Stimulated activated CD8-positive, alpha-beta memory T cell treated with anti-CD3 and anti-CD28 coated beads, Interleukin-15, amount 100 ng/mL, for 48 hours (primary cell): ENCODE results near the gene NSFL1C.
"Not testable (repeated sequence)": the region's sequence is repeated elsewhere in the genome, so short reads cannot be mapped to it uniquely, and the experiment has no call there.

ENCODE experiments used
- DNase-seq, 2 donors: peaks; one replicate each; pipeline ENCODE4 v3.0.0-alpha.2; 2020; ENCODE audit warnings: low read depth in 2 of 2

Gene NSFL1C

DNA sequence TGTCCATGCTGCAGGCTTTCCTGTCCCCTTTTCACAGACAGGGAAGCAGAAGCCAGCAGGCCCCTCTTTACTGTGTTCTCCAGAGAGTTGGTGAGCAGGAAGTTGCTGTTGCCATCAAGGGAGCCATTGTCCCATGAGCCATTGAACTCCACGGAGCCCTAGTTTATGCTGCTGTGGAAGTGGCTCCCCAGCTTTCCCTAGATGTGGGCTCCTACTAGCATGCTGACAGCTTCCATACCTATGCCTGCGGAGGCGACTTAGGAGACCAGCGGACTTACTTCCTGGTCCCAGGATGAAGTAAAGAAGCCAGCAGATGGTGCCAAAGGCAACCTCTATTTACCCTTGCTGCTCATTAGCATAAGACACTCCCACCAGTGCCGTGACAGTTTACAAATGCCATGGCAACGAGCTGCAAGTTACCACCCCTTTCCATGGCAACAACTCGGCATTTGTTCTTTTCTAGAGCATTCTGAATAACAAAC, 43.0 kb downstream of the NSFL1C start:
- no peak for DNase-seq

DNA sequence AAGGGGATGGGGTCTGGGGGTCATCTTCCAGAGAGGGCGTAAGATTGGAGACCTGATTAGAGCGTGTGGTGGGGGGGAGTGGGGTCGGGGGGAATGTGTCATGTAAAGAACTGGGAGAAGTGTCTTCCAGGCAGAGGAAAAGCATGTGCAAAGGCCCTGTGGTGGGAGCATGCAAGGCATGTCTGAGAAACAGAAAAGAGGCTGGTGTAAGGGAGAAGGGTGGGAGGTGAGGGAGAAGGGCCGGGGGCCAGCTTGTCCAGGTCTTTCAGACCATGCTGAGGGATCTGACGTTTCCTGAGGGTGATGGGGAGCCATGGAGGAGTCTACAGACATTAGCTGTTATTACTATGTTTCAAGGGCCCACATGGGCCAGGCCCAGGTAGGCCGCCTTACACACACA, 43.4 kb downstream of the NSFL1C start:
- DNase-seq: no peak

DNA sequence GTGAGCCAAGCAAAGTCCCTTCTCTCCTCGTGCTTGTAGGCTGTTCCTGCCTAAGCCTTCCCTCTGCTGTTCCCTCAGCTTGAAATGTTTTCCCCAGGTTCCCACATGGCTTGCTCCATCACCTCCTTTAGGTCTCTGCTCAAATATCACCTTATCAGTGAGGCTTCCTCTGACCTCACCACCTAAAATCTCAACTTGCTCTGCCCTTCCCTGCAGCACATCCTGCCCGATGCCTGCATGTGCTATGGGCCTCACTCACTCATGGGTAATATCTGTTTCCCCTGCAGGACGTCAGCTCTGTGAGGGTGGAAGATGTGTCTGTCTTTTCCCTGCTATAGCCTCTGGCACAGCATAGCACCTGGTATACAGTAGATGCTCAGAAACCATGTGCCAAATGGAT, 43.9 kb downstream of the NSFL1C start:
- no peak for DNase-seq

DNA sequence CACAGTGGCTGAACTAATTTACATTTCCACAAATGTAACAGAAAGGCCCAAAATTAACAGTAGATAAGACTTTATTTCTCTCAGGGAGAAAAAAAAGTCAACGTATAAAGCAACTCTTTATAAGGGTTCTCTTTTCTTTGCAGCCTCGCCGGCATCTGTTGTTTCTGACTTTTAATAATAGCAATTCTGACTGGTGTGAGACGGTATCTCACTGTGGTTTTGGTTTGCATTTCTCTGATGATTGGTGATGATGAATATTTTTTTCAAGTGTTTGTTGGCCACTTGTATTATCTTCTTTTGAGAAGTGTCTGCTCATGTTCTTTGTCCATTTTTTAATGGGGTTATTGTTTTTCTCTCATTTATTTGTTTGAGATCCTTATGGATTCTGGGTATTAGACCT, 46.6 kb downstream of the NSFL1C start:
- no peak for DNase-seq

DNA sequence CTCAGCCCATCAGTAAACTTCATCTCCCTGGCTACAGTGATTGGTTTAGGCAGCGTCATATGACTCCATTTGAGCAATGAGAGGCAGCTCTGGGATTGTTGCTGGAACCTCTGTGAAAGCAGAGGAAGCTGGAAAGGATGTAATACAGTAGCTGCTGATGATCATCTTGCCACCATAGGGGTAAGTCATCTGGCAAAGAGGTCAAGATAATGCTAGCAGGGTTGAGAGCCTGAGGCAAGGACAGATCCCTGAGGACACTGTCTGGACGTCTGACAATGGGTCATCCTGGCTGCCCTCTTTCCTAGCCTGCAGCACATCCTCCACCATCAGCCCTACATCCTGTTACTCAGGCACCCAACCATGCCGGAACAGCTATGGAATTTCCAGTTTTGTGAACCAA, 48.3 kb downstream of the NSFL1C start:
- no peak for DNase-seq

DNA sequence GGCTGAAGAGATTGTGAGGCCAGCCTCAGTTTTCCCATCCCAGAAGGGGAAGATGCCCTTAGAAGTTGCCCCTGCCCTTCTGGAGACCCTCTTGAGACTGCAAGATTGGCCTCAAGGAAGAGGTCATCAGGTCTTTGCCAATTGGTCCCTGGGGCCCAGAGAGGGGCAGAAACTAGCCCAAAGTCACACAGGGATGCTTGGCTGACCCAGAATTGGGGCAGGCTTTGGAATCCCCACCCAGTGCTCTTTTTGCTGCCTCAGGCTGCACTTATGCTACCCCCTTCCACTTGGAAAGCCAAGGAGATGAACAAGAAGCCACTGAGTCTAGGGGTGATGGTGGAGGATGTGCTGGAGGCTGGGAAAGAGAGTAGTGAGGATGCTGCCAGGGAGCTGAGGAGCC, 48.9 kb downstream of the NSFL1C start:
- DNase-seq: no peak

DNA sequence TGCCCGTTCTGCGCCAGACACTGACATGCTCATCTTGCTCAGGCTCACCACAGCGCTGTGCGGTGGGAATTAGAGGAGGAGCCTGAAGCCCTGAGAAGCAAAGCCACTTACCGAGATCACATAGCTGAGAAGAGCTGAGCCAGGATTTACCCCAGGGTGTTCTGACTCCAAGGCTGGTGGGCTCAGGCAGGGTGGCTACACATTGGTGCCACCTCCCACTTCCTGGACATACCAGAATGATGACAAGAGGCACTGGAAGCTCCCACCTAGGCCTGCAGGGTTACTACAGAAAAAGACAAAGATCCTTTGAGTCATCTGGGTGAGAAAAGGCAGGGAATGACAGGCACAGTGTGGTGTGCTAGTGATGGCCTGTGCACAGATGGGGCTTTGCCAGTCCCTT, 49.4 kb downstream of the NSFL1C start:
- DNase-seq: no peak

DNA sequence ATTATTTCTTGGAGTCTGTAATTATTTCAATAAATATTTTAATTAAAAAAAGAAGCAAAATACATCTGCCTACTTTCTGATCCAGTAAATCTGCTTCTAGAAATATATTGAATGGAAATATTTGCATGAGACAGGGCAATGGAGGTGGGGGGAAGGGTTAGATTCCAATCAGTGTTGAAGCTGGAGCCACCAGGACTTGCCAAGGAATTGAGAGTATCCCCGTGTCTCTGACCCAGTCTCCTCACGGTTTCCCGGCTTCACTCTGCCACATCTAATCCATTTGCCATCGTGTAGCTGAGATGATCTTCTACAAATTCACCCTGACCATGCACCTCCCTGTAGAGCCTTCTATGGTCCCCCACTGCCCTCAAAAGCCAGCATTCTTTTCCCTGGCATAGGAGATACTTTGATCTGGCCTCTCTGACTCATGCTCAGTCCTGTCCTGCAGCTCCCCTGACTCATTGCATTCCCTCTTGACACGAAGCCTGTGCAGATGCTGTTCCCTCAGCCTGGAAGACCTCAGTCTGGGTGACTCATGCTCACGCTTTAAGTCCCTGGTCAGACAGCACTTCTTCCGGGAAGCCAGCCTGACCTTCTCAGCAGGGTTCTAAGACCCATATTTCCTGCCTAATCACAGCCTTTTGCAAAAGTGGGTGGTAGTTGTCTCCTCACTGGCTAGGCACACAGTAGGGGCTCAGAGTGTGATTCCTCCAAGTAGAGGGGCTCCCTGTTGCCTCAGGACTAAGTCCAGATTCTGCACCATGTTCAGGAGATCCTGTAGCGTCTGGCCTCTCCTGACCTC, 50.8 kb downstream of the NSFL1C start:
- no peak for DNase-seq

DNA sequence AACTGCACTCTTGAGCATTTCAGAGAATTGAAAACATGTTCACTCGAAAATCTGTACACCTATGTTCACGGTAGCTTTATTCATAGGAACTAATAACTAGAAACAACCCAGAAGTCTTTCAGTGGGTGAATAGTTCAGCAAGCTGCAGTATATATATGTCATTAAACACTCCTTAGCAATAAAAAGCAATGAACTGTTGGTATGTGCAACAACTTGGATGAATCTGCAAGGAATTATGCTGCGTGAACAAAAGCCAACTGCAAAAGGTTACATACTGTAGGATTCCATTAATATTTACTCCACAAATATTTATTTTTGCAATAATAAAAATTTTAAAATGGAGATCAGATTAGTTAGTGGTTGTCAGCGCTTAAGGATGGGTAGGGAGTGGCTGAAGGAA, 51.7 kb downstream of the NSFL1C start:
- no peak for DNase-seq

DNA sequence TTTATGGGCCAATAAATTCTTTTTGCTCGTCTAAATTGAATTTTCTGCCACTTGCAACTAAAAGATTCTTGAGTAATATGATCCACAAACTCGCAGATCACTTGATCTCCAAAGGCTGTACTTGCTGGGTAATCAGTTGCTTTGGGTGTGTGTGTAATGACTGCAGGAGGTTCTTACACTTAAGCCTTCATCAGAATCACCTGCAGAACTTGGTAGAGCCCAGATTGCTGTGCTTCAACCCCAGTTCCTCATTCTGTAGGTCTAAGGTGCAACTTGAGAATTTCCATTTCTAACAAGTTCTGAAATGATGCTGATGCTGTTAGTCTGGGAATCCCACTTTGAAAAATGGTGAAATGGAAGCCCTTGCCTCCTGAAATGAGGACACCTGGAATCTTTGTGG, 60.8 kb downstream of the NSFL1C start:
- DNase-seq: no peak

DNA sequence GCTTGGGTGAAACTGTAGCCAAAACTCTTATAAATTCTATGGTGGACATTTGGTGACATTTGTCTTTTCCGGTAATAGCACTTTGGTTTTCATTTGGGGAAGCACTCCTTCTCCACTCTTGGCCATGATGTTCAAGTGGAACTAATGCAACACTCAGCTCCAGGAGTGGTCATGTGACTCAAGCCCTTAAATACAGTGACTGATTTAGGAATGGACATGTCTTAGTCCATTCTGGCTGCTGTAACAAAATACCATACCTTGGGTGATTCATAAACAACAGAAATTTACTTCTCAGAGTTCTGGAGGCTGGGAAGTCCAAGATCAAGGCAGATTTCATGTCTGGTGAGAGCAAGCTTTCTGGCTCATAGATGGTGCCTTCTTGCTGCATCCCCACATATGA, 63.0 kb downstream of the NSFL1C start:
- DNase-seq: no peak

DNA sequence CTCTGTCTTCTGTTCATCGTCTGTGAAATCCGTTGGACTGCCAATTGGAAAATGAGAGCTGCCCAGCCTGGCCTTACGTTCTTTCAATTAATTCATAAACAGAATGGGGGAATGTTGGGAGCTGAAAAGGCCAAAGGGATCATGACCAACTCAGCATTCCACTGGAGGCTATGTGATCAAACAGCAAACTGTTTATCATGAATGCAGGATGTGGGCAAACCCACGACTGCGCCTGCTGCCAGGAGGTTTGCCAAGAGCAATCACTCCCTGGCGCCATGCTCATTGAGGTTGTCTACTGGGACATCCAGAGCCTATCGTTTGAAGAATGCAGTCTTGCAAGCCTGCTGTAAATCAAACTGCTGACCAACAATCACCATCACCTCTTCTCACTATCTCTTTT, 64.5 kb downstream of the NSFL1C start:
- DNase-seq: no peak

DNA sequence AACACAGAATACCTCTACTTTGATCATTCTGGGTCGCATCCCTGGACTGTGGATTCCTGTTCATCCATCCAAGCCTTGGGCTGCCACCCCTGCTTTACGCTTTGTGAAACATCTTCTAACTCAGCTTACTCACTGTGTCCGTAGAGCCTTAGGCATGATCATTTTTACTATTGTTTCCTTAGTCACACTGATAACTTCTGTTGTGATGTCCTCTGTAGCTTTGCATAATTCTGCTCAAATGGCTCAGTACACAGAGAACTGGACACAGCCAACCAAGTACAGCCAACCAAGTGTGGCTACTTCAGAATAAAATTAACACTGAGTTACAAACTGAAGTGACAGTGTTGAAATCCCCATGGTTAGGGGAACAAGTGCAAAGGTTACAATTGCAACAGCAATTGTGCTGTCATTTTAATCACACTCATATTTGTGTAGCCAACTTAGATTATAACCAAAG, 65.2 kb downstream of the NSFL1C start:
- DNase-seq: no peak

DNA sequence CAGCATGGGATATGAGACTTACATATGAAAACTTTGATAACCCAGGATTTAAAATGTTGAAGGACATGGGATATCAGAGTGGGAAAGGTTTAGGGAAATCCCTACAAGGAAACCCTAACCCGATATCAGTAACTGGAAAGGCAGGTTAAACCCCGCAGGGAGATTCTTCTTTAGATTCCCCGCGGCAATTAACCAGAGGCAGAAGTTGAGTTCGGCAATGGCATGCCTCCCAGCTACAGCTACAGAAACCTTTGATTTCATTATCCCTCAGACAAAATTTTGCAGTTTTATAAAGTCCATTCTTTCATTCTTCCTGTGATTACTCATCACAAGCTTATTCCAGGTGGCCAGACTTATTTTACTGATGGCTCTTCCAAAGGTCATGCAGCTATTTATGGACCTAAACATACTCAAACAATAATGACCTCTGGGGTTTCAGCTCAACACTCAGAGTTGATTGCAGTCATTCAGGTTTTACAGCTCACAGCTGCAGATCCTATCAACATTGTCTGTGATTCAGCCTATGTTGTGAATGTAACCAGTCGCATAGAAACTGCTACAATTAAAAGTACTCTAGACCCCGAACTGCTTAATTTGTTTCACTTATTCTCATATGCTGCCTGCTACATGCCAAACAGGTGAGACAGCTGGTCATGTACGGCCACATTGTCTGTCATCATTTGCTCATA, 66.8 kb downstream of the NSFL1C start:
- DNase-seq: not testable (repeated sequence)

DNA sequence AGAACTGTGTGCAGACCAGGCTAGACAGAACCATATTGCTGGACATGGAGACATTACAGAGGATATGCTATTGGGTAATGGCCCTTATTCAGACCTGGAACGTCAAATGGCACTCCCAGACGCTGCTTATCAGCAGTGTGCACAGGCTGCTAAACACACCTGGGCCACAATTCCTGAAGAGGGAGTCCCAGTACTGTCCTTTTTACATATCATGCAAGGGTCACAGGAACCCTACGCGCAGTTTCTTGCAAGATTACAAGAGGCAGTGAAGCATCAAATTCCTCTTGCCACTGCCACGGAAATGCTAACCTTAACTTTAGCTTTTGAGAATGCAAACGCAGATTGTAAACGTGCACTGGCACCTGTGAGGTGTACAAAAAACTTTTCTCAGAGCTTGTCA, 68.5 kb downstream of the NSFL1C start:
- DNase-seq: not testable (repeated sequence)

DNA sequence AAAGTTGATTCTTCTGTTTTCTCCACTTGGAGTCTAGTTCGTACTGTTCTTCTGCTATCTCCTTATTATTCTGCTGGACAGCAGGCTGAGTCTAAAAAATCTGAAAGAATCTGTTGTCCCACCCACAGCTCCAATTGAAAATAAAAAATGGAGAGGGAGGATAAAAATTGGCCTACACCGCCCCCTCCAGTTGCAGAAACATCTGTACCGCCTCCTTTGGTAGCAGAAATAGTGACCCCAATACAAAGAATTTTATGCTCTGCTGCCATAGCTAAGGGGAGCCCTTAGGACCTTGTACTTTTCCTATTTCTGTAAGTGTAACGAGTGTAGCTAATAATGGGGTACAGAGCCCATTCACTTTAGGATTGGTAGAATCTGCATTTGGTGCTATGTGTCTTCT, 68.9 kb downstream of the NSFL1C start:
- no peak for DNase-seq

DNA sequence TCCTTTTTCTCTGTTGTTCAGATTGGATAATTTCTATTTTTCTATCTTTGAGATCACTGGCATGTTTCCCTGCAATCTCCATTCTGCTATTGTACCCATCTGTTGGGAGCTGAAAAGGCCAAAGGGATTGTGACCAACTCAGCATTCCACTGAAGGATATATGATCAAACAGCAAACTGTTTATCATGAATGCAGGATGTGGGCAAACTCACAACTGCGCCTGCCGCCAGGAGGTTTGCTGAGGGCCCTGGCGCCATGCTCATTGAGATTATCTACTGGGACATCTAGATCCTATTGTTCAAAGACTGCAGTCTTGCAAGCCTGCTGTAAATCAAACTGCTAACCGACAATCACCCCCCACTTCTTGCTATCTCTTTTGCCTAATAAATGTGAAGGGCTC, 69.9 kb downstream of the NSFL1C start:
- DNase-seq: no peak

DNA sequence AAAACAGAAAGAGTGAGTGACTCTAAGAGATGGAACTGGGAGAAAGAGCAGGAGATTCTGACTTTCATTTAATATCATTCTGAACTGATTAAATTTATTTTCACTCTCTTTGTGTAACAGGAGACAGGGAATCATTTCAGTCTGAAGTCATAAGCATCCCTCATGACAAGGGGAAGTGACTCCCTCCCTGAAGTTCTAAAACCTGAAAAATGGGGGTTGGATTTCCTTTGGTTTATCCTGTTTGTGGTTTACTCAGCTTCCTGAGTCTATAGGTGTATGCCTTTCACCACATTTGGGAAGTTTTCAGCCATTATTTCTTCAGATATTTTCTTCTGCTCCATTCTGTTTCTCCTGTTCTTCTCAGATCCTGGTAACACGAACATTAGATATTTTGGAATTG, 70.4 kb downstream of the NSFL1C start:
- no peak for DNase-seq

DNA sequence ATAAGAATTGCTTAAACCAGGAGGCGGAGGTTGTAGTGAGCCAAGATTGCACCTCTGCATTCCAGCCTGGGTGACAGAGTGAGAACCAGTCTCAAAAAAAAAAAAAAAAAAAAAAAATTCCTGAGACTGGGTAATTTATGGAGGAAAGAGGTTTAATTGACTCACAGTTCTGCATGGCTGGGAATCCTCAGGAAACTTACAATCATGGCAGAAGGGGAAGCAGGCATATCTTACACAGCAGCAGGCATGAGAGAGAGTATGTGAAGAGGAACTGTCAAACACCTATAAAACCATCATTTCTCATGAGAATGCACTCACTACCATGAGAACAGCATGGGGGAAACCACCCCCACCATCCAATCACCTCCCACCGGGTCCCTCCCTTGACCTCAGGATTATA, 72.0 kb downstream of the NSFL1C start:
- no peak for DNase-seq

DNA sequence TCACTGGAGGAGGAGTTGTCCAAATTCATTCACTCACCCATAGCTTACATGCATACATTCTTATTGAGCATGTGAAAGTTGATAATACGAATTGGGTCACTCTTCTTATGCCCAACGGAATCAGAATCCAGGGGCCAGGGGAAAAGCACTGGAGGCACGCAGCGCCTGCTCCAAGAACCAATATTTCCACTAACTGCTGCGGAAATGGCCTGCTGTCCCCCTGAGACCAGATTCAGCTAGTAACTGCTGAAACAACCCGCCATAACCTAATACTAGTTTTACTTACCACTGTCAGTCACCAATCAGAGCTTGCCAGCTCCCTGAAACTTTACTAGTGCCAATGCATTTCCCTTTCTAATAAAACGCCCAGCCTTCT, 73.2 kb downstream of the NSFL1C start:
- DNase-seq: no peak

DNA sequence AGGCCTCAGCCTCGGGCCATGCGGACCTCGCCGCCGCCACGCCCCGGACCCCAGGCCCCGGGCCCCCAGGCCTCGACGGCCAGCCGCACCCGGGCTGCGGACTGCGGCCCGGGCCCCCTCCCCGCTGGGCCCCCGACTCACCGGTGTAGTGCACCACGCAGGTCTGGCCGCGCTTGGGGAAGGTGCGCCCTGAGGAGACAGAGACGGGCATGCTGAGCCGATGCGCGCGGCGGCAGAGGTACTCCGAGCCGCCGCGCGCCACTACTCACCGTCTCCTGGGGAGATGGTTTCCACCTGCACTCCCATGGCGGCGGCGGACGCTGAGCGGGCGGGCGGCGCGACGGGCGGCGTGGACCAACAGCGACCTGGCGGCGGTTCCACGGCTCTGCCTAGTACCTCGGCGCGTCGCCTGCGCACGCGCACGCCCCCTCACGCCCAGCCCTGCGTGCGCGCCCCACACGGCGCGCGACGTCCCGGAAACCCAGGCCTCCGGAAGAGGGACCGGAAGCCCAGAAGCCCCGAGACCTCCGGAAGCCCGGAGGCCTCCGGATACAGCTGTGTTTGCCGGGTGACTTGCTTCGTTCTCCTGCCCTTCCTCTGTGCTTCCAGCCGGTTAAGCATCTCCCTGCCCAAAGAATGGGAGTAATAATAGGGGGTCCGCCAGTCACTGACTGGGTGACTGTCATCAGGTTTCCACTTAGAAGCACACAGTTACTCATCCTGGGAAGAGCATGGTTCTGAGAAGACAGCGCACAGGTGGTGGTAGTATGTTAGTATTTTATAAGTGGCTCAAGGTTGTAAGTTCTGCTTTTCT, 73.7 kb downstream of the NSFL1C start, which contains the start of gene FKBP1A:
FKBP1A (minus strand) TSS at position 362 of the 814 bp plus-strand sequence; CDS start at position 306, 56 bp downstream.
- peak; percentile 83 to 93 for DNase-seq

DNA sequence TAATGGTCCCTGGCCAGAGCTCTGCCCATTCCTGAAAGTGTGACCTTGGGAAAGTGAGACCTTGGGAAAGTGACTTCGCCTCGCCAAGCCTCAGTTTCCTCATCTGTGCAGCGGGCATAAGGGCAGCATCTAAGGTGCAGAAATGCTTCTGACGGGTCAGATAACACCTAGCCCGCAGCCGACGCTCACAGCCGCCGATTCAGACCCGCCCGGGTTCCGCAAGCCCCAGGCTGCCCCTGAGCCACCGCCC, 74.3 kb downstream of the NSFL1C start:
- no peak for DNase-seq
